HG03575 (cell line): ENCODE results near the gene KHDRBS2.
"Not testable (repeated sequence)": the region's sequence is repeated elsewhere in the genome, so short reads cannot be mapped to it uniquely, and the experiment has no call there.

Source experiments
- ATAC-seq: cut with Tn5 transposase; IDR thresholded peaks from one replicate; pipeline ENCODE4 v1.9.1; 2021; ENCODE audit not compliant: unreplicated experiment, insufficient number of reproducible peaks, low FRiP score; ENCODE audit errors: extremely low read depth

The KHDRBS2 gene

GRCh38 chr6:61935242-61935846, 350.7 kb downstream of the KHDRBS2 start:
- ATAC-seq = no peak

GRCh38 chr6:61909486-61909885, 376.5 kb downstream of the KHDRBS2 start:
- no peak for ATAC-seq

- ATAC-seq = no peak
Observed at GRCh38 chr6:61901748-61902147, 384.3 kb downstream of the KHDRBS2 start.

- no peak for ATAC-seq
Observed at GRCh38 chr6:61894536-61894935, 391.5 kb downstream of the KHDRBS2 start.

- ATAC-seq = no peak
Observed at GRCh38 chr6:61887423-61887822, 398.6 kb downstream of the KHDRBS2 start.

- no peak for ATAC-seq
Observed at GRCh38 chr6:61886608-61887259, 399.3 kb downstream of the KHDRBS2 start.

- no peak for ATAC-seq
Observed at GRCh38 chr6:61869632-61870400, 416.2 kb downstream of the KHDRBS2 start.

GRCh38 chr6:61868507-61869080, 417.4 kb downstream of the KHDRBS2 start:
- ATAC-seq = no peak

- ATAC-seq = no peak
Observed at GRCh38 chr6:61867635-61868034, 418.4 kb downstream of the KHDRBS2 start.

- no peak for ATAC-seq
Observed at GRCh38 chr6:61857541-61857940, 428.5 kb downstream of the KHDRBS2 start.

- no peak for ATAC-seq
Observed at GRCh38 chr6:61841958-61842357, 444.1 kb downstream of the KHDRBS2 start.

- no peak for ATAC-seq
Observed at GRCh38 chr6:61835237-61835636, 450.8 kb downstream of the KHDRBS2 start.

GRCh38 chr6:61833176-61833755, 452.8 kb downstream of the KHDRBS2 start:
- ATAC-seq = no peak

- no peak for ATAC-seq
Observed at GRCh38 chr6:61817716-61818115, 468.3 kb downstream of the KHDRBS2 start.

- ATAC-seq = no peak
Observed at GRCh38 chr6:61810047-61810446, 476.0 kb downstream of the KHDRBS2 start.

GRCh38 chr6:61809004-61809595, 476.9 kb downstream of the KHDRBS2 start:
- peak; percentile 56 for ATAC-seq

- no peak for ATAC-seq
Observed at GRCh38 chr6:61787998-61788397, 498.0 kb downstream of the KHDRBS2 start.

GRCh38 chr6:61769446-61769845, 516.6 kb downstream of the KHDRBS2 start:
- ATAC-seq = not testable (repeated sequence)

GRCh38 chr6:61755739-61756138, 530.3 kb downstream of the KHDRBS2 start:
- ATAC-seq = no peak
